ENCODE results near the gene CERCAM.

GRCh38 chr9:128382261-128382660, 38.4 kb upstream of the CERCAM start:
- no peak for TF ChIP-seq CTCF (IDR thresholded peaks at IDR 0.05)
- no peak for TF ChIP-seq POLR2A (IDR thresholded peaks at IDR 0.05)

Measured in esophagus squamous epithelium (tissue), 4 donors.